ENCODE measurements around the gene SGCD.

The SGCD gene

GRCh38 chr5:156812959-156813358, 486.0 kb downstream of the SGCD start:
- DNase-seq = no peak

DNA sequence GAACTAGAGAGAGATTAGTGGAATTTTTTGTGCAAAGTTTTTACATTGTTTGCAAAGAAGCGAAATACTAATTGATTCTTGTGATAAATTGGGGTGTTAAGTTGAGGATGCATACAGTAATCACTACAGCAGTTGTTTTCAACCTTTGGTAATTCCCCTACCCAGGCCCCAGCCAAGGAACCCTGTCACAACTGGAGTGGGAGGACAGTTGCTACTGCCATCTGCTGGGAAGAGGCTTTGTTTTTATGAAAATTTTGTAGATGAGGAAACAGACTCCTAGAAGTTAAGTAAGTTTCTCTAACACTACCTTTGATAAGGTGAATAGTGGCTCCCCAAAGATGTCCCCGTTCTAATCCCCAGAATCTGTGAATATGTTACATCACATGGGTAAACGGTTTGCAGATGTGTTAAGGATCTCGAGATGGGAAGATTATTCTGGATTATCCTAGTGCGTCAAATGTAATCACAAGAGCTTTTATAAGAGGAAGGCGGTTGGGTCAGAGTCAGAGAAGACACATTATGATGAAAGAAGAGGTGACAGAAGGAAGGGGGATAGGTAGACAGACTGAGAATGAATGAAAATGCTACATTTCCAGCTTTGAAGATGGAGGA, 489.1 kb downstream of the SGCD start:
- no peak for DNase-seq
